ENCODE data around the gene GSTO2.

DNA sequence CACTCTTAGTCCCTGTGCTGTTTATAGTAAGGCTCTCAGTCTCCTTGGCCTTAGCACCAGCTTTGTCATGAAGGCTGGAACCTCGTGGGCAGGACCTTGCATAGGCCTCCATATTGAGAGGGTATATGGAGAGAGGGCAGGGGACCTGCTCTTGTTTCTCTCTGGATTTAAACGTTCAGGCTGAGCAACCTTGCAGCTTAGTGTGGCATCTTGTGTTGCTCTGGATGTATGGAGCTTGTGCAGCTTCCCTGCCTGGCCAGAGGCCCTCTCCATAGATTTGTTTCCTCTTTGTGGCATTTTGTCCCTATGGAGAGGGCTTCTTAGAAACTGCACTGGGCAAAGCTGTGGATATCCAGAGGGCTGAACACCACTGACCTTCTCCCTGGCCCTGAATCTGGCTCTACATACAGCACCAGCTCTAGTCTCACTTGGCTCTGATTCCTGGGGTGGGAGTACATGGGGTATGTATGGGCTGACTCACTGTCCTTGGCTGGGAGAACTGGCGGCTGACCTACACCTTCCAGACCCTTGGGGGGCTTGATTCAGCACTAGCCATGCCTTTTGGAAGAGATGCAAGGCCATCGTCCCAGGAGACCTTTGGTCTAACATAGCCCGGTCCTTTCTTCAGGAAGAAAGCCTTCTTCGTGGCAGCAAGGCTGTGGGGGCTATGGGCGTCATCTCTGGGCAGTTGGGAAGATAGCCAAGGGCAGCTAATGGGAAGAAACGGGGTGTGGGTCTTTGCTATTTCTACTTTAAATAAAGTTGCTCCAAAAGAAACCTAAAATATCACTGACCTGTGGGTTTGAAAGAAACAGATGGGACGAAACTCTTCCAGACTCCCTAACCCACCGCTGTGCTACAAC, 38.8 kb downstream of the GSTO2 start:
- TF ChIP-seq, protein P1, sequence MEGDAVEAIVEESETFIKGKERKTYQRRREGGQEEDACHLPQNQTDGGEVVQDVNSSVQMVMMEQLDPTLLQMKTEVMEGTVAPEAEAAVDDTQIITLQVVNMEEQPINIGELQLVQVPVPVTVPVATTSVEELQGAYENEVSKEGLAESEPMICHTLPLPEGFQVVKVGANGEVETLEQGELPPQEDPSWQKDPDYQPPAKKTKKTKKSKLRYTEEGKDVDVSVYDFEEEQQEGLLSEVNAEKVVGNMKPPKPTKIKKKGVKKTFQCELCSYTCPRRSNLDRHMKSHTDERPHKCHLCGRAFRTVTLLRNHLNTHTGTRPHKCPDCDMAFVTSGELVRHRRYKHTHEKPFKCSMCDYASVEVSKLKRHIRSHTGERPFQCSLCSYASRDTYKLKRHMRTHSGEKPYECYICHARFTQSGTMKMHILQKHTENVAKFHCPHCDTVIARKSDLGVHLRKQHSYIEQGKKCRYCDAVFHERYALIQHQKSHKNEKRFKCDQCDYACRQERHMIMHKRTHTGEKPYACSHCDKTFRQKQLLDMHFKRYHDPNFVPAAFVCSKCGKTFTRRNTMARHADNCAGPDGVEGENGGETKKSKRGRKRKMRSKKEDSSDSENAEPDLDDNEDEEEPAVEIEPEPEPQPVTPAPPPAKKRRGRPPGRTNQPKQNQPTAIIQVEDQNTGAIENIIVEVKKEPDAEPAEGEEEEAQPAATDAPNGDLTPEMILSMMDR (IDR thresholded peaks at IDR 0.05; ENCODE audit: borderline replicate concordance, extremely low read depth, low read length, poor library complexity, severe bottlenecking): no peak
- TF ChIP-seq EZH2 (IDR thresholded peaks at IDR 0.05; ENCODE audit: borderline replicate concordance, low read depth, low read length, severe bottlenecking): no peak
